Measurements from ENCODE around the gene ZNF106.

The ZNF106 gene

DNA sequence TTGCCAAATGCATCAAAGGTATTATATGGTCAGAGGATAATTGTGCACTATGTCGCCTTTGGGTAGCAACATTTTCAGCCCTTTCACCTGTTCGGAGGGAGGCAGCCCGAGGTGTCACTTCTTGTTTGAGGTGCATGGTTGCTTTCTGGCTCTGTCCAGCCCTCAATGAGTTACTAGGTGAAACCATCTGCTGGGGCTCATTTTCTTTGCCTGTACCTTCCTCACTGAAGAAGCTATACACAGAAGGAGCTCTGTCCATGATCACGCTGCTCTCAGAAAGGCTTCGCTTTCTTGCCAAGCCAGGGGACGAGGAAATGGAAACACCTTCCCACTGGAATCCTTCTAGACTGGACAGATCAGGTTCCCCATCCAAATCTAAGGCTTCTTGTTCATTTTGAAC, 42.7 kb downstream of the ZNF106 start:
- no peak for DNase-seq (ENCODE audit: low read depth)
- TF ChIP-seq, protein P1, sequence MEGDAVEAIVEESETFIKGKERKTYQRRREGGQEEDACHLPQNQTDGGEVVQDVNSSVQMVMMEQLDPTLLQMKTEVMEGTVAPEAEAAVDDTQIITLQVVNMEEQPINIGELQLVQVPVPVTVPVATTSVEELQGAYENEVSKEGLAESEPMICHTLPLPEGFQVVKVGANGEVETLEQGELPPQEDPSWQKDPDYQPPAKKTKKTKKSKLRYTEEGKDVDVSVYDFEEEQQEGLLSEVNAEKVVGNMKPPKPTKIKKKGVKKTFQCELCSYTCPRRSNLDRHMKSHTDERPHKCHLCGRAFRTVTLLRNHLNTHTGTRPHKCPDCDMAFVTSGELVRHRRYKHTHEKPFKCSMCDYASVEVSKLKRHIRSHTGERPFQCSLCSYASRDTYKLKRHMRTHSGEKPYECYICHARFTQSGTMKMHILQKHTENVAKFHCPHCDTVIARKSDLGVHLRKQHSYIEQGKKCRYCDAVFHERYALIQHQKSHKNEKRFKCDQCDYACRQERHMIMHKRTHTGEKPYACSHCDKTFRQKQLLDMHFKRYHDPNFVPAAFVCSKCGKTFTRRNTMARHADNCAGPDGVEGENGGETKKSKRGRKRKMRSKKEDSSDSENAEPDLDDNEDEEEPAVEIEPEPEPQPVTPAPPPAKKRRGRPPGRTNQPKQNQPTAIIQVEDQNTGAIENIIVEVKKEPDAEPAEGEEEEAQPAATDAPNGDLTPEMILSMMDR (IDR thresholded peaks at IDR 0.05; ENCODE audit: insufficient read depth, low read depth, low read length, missing control alignments): no peak

DNA sequence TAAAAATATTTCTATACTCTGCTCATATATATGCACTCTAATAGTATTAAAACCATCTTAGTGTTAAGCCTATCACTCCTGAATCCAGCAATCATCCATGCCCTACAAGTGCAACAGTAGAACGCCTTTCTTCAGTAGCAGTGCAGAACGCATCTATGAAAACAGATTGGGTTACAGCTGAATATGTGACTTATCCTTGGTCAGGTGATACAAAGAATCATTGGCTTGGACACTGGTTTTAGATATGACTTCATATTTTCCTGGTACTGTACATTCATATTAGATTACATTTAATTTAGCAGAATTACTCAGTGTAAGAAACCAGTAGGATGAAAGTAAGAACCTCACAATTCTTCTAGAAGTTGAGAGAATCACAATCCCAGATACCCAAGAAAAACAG, 43.3 kb downstream of the ZNF106 start:
- no peak for DNase-seq (ENCODE audit: low read depth)
- TF ChIP-seq, protein P1 (IDR thresholded peaks at IDR 0.05; ENCODE audit: insufficient read depth, low read depth, low read length, missing control alignments): no peak

More for the DNA sequence above, 42.7 kb downstream of the ZNF106 start:
- no peak overlapping the region for H3K4me3 ChIP-seq (ENCODE audit: low read depth, low read length)

DNA sequence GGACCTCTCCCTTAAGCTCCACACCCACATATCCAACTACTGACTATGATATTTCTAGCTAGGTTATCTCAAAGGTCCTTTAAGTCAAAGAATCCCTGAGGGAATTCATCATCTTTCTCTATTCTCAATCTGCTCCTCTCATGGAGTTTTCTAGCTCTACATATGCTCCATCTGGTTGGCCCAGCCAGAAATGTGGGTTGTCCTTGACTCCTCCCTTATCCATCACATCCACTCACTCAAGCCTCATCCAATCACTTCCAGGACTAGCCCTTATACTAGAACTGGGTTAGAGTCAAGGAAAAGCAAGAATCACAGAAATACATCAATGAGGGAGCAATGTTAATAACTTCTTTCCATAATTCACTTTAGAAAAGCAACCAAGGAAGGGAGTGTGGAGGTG, 45.4 kb downstream of the ZNF106 start:
- TF ChIP-seq, protein P1 (IDR thresholded peaks at IDR 0.05; ENCODE audit: insufficient read depth, low read depth, low read length, missing control alignments): no peak
- no peak for DNase-seq (ENCODE audit: low read depth)
- H3K4me3 ChIP-seq (ENCODE audit: low read depth, low read length): no peak overlapping the region

More for the DNA sequence above, 43.3 kb downstream of the ZNF106 start:
- H3K4me3 ChIP-seq (ENCODE audit: low read depth, low read length): no peak overlapping the region

DNA sequence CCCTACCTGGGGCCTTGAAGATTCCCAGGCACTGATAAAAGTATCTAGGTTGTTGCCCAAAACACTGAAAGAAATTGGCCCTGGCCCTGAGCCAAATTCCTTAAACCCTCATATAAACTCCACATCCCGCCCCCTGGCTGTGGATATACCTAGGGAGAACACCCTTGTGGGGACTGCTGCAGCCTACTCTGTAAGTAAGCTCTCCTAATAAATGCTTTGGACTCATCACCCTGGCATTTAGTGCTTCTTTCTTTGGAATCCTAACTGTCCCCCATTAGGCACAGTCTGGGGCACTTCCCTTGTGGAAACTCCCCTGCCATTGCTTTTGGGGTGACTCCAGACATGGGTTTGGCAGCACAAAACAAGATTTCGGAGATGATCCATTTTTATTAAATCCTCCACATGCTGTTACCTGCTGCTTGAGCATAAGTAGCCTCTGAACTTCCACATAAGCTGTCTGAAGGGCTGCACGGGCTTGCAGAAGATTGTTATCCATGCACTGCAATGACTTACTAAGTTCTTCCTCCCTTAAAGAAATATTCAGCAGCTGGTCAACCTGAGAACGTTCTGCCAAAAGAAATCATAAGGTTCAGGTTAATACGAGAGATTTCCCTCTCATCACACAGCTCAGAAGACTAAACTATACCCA, 46.4 kb downstream of the ZNF106 start:
- no peak overlapping the region for H3K4me3 ChIP-seq (ENCODE audit: low read depth, low read length)
- TF ChIP-seq, protein P1 (IDR thresholded peaks at IDR 0.05; ENCODE audit: insufficient read depth, low read depth, low read length, missing control alignments): no peak
- DNase-seq (ENCODE audit: low read depth): no peak

DNA sequence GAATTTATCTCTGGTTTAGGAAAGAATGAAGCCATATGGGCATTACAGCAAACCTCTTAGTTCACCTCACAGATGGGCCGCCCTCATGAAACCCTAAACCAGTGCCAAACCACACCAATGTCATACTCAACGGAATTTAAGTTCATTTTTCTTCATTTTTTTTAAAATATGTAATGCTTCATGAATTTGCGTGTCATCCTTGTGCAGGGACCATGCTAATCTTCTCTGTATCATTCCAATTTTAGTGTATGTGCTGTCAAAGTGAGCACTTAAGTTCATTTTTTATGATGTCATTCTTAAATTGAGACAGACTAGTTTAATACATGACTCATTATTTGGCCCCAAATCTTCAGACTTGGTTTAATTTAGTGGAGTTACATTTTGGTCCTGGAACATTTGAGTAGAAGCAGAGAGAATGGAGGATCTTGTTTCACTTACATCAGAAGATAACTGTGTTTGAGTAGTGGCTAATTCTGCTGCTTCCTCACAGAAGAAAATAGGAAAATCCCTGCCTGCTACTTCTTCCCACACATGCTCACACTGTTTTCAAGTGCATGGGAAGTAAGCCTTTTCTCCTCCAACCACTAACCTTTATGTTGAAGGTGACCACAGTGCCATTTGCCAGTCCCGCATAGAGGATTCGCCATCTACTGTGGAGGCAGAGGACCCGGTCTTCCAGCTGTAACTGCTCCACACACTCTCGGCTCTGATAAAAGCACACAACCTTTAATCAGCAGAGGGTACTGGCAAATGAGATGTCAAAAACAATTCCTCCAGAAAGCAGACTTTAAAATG, 63.3 kb downstream of the ZNF106 start:
- no peak overlapping the region for H3K4me3 ChIP-seq (ENCODE audit: low read depth, low read length)
- TF ChIP-seq, protein P1 (IDR thresholded peaks at IDR 0.05; ENCODE audit: insufficient read depth, low read depth, low read length, missing control alignments): no peak
- no peak for DNase-seq (ENCODE audit: low read depth)

DNA sequence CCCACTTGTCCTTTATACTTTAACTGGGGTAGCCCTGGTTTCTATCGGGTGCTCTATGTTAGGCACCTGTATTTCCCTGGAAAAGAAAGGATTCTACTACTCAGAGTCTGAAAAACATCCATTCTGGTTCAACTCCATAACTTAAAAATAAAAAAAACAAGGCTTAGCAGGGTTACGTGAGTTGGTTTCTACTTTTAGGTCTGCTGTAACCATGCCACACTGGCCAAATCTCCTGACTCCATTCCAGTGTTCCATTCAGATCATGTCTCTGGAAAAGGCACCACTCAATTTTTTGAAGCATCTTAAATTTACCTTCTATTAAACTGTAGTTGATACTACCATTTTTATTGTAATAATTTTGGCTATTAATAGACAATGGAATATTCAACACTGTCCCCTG, 69.6 kb downstream of the ZNF106 start:
- TF ChIP-seq, protein P1 (IDR thresholded peaks at IDR 0.05; ENCODE audit: insufficient read depth, low read depth, low read length, missing control alignments): no peak
- H3K4me3 ChIP-seq (ENCODE audit: low read depth, low read length): no peak overlapping the region
- no peak for DNase-seq (ENCODE audit: low read depth)

All from GM12865 (cell line).